Heart left ventricle (tissue), 16 donors: ENCODE results near the gene CACNA2D1. TPM values are rescaled to one million over a fixed set of nuclear protein-coding genes. Genes with fewer than 3 reads are reported as not detected.

Source experiments
- ATAC-seq, 4 donors: fragments of 200-7000 bp; cut with Tn5 transposase; one replicate each; pipeline ENCODE4 v1.9.1; 2020 to 2022; ENCODE audit warnings: moderate library complexity in 4 of 4, mild to moderate bottlenecking in 3 of 4, moderate number of reproducible peaks in 1 of 4
- DNase-seq, 5 donors: peaks; one replicate each; pipeline ENCODE4 v3.0.0-alpha.2; 2020
- H3K27ac ChIP-seq, 12 donors: fragments of 200-600 bp; sonication (generic) in 4 of 12; one replicate each; pipeline versions ENCODE4 v1.5.0 to v1.8.0; 2016 to 2022; ENCODE audit warnings: mild to moderate bottlenecking in 2 of 12
- H3K27me3 ChIP-seq, 9 donors: fragments of 200-600 bp; sonication (generic) in 2 of 9; one replicate each; pipeline versions ENCODE4 v1.5.1 to v1.8.0; 2016 to 2022; ENCODE audit warnings: mild to moderate bottlenecking in 3 of 9
- H3K36me3 ChIP-seq, 9 donors: fragments of 200-600 bp; sonication (generic) in 2 of 9; one replicate each; pipeline versions ENCODE4 v1.5.0 to v1.8.0; 2018 to 2022; ENCODE audit warnings: mild to moderate bottlenecking in 2 of 9
- H3K4me1 ChIP-seq, 12 donors: fragments of 200-600 bp; sonication (generic) in 4 of 12; one replicate each; pipeline versions ENCODE4 v1.5.0 to v1.8.0; 2016 to 2022; ENCODE audit warnings: mild to moderate bottlenecking in 3 of 12
- H3K4me3 ChIP-seq, 12 donors: fragments of 200-600 bp; sonication (generic) in 4 of 12; one replicate each; pipeline versions ENCODE4 v1.5.0 to v1.8.0; 2017 to 2022; ENCODE audit warnings: mild to moderate bottlenecking in 9 of 12, moderate library complexity in 4 of 12
- H3K9me3 ChIP-seq, 12 donors: fragments of 200-600 bp; sonication (generic) in 4 of 12; one replicate each; pipeline versions ENCODE4 v1.5.0 to v1.8.0; 2016 to 2022; ENCODE audit warnings: mild to moderate bottlenecking in 1 of 12
- CTCF ChIP-seq, 12 donors: fragments of 200-600 bp; sonication (generic) in 4 of 12; IDR thresholded peaks; one replicate each; pipeline versions ENCODE4 v1.5.0 to v1.8.0; 2018 to 2022; ENCODE audit warnings: antibody characterized with exemption in 12 of 12, mild to moderate bottlenecking in 5 of 12
- POLR2A ChIP-seq, 2 donors: fragments of 450-650 bp; IDR thresholded peaks; one replicate each; pipeline ENCODE4 v1.6.1; 2017; ENCODE audit warnings: antibody characterized with exemption in 2 of 2, mild to moderate bottlenecking in 2 of 2, moderate library complexity in 2 of 2
- WGBS, 4 donors: extraction: QIAGEN DNeasy Blood & Tissue Kit in 2 of 4; methylation state at CpG; one replicate each; pipeline versions ENCODE4 v1.1.5 to v1.1.7; 2013 to 2018; 5-methylcytosine and 5-hydroxymethylcytosine counted together
- intact Hi-C, 10 donors: fragments of 100-400 bp; cut with DNase I; formaldehyde crosslinking; loops; one replicate each; pipeline versions ENCODE4 v1.11.1 to v1.14.2; 2022
- polyA plus RNA-seq, 2 donors: library from polyadenylated mRNA; stranded (reverse); fragments of 200-250 nt; gene quantifications; one replicate each; pipeline ENCODE4 v1.2.3, GENCODE V29; 2013
- total RNA-seq, 9 donors: library from RNA; depleted of rRNA in 2 of 9; stranded (reverse); fragments of >200 nt in 2 of 9; fragmentation: NEBNext Ultra II Directional in 3 of 9; extraction: Animal tissue kit (Norgen Biotek cat#: 25700) in 3 of 9; gene quantifications; one replicate each; pipeline versions ENCODE4 v1.1.0 to v1.2.4, GENCODE V29; 2016 to 2023
- donor health status: ischemic (EF 13 %, LVEDD 7.1; RV severe dilation, severe dysfunction).
- donor health status: healthy with polysubstance abuse.
- donor health status: DM: no; HTN: yes; CAD: no.
- donor health status: DM: no; HTN: no; CAD: no.
- donor health status: ischemic (EF 25% LVEDD 6.9; RV normal size, moderate dysfunction).
- donor health status: ischemic (EF 25% LVEDD 5.7; RV mildly dilated, moderate dysfunction).
- donor health status: healthy.
- donor health status: DM: yes; HTN: yes; CAD: no.
- donor health status: ischemic (EF 35%, LVEDD 5.7; RV mildly dilated, moderate dysfunction).
- donor health status: nonischemic (EF 11% LVEDD 7.7; RV severe dilation, severe dysfunction).
- donor health status: DM: yes; HTN: yes; CAD: no.
- donor health status: PGD.
- donor health status: ischemic (EF 29% LVEDD 5.4; RV normal size, mild dysfunction).
- donor health status: nonischemic (EF 23%, LVEDD 6.1; RV moderate dilation, normal function).

Gene CACNA2D1
- total and polyA plus RNA-seq, 11 donors = 13.5 to 122 (median 55.5) TPM

- intact Hi-C loops = no loop called here
- no peak for ATAC-seq
- Histone ChIP-seq H3K27me3 (no peaks in the 10 kb centered on the region), H3K36me3 (peaks cover 0 to 9% (median 0%) of the 10 kb centered on the region in 9 donors), H3K4me1 (peaks cover 0 to 9% (median 0%) of the 10 kb centered on the region in 12 donors), H3K4me3 (no peak overlapping the region), H3K27ac (no peak overlapping the region), H3K9me3 (no peaks in the 10 kb centered on the region)
- TF ChIP-seq POLR2A (IDR thresholded peaks at IDR 0.05) (no peak), CTCF (IDR thresholded peaks at IDR 0.05) (no peak)
- no peak for DNase-seq
Observed at GRCh38 chr7:81949306-81949705, 494.3 kb downstream of the CACNA2D1 start.

- peak in 2 of 4 donors; percentile 24 to 38 for ATAC-seq
- Histone ChIP-seq H3K9me3 (no peaks in the 10 kb centered on the region), H3K36me3 (no peaks in the 10 kb centered on the region), H3K27ac (no peak overlapping the region), H3K27me3 (no peaks in the 10 kb centered on the region), H3K4me1 (no peaks in the 10 kb centered on the region), H3K4me3 (no peak overlapping the region)
- intact Hi-C loops = no loop called here
- no peak for TF ChIP-seq POLR2A (IDR thresholded peaks at IDR 0.05)
- TF ChIP-seq CTCF (IDR thresholded peaks at IDR 0.05) = no peak
- WGBS, 4 donors = 49 to 60% (median 59%) methylated on average over 2 of the region's 2 CpGs
- DNase-seq = no peak
Observed at GRCh38 chr7:81944058-81944457, 499.5 kb downstream of the CACNA2D1 start.

GRCh38 chr7:81937091-81937490 lies 506.5 kb downstream of the CACNA2D1 start:
- H3K4me3 ChIP-seq = no peak overlapping the region
- H3K9me3 ChIP-seq = no peaks in the 10 kb centered on the region
- no peaks in the 10 kb centered on the region for H3K27me3 ChIP-seq
- no peak overlapping the region for H3K27ac ChIP-seq
- peaks cover 0 to 10% (median 0%) of the 10 kb centered on the region in 12 donors for H3K4me1 ChIP-seq
- DNase-seq = no peak
- intact Hi-C loops = no loop called here
- no peaks in the 10 kb centered on the region for H3K36me3 ChIP-seq
- TF ChIP-seq POLR2A (IDR thresholded peaks at IDR 0.05) = no peak
- TF ChIP-seq CTCF (IDR thresholded peaks at IDR 0.05) = no peak
- no peak for ATAC-seq

GRCh38 chr7:81934596-81935301 lies 508.8 kb downstream of the CACNA2D1 start:
- TF ChIP-seq CTCF (IDR thresholded peaks at IDR 0.05) (no peak), POLR2A (IDR thresholded peaks at IDR 0.05) (no peak)
- peaks cover 0 to 10% (median 0%) of the 10 kb centered on the region in 12 donors for H3K4me1 ChIP-seq
- no peaks in the 10 kb centered on the region for H3K9me3 ChIP-seq
- 28 to 36% (median 34%) methylated on average over 6 of the region's 6 CpGs for WGBS, 4 donors
- H3K36me3 ChIP-seq = no peaks in the 10 kb centered on the region
- intact Hi-C loops = no loop called here
- no peak for DNase-seq
- peak; percentile 71 to 86 (median 76) for ATAC-seq
- peak overlapping the region in 2 of 12 donors; percentile 10 to 31 for H3K27ac ChIP-seq
- no peak overlapping the region for H3K4me3 ChIP-seq
- H3K27me3 ChIP-seq = no peaks in the 10 kb centered on the region
